Endometrial microvascular endothelial cells (primary cell): ENCODE data around the gene RASL10A. TPM values are rescaled to one million over a fixed set of nuclear protein-coding genes. Genes with fewer than 3 reads are reported as not detected.

Experiments used
- in situ Hi-C: cut with HindIII; loops from 2 replicates; pipeline ENCODE4 v1.10.0; 2017; ENCODE audit warnings: low sequenced_read_pairs, low pct_unique_long_range_greater_than_20kb; ENCODE audit errors: inconsistent ontology term
- total RNA-seq: library from RNA; depleted of rRNA; stranded (reverse); fragments of >200 nt; gene quantifications from one replicate; pipeline ENCODE4 v1.2.3, GENCODE V29; 2015; ENCODE audit errors: inconsistent ontology term

RASL10A gene
- total RNA-seq, 1 donor from 2014 or later, result not detected

DNA sequence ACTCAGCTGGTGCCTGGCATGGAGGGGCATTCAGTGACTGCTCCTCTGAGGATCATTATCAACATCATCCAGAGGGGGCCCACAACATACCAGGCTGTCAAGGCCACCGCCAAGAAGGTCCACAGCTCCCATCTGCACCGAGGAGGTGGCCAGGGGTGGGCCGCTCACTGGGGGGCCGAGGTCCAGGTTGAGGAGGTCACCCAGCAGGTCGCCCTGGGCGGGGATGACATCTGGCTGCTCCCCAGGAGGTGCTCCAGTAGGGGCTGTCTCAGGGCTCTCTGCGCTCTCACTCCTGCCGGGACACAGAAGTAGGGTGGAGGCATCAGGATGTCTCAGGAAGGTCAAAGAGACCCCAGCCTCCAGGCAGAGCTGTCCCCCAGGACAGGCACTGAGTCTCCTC lies 25.1 kb upstream of the RASL10A start:
- in situ Hi-C loops, result no loop called here

DNA sequence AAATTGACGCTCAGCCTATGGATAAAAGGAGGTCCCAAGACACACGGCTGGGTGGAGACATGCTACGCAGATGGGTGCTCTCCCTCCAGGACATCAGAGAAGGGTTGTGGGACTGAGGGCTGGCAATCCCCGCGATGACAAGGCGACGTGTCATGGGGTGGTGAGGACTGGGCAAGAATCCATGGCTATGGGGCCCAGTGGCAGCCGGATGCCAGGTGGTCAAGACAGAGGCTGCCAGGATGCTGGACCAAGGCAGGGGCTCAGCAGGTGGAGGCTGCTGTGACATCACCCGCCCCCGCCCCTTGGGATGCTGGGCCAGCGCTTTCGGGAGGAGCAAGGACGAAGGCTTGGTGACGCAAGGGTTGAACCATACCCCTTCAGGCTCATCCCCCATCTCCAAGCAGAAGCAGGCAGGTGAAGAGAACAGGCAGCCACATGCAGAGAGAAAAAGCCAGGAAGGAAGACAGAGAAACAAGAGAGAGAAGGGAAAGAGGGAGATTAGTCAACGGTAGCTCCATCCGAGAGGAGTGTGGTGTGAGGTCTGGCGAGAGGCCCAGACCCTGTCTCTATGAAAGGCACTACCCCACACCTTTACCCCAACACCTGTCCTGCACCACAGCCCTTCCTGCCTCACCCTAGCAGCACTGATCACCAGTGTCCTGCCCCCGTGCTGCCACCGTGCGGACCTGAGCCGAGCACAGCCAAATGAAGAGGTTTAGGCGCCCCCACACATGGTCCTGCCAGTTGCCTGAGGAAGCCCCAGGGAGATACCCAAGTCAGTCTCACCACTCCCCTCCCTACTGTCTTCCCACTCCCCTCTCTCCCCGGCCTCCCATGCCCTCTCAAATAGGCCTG lies 24.1 kb upstream of the RASL10A start:
- in situ Hi-C loops, result no loop called here

DNA sequence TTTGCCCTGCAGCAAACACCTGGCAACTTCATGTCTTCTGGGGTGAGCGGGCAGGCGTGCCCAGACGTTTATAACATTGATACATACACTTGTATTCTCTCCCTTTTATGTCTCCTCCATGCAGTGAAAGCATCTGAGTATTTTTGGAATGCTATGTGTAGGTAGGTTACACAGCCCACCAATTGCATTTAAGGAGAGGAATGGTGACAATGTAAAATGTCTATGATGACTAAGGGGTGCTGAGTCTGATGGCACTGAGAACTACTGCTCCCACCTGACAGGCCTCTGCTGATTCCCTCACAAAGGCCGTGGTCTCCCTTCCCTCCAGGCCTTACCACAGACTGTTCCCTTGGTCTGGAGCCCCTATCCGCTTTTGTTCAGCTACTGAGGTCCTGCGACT lies 22.9 kb upstream of the RASL10A start:
- in situ Hi-C loops, result no loop called here

DNA sequence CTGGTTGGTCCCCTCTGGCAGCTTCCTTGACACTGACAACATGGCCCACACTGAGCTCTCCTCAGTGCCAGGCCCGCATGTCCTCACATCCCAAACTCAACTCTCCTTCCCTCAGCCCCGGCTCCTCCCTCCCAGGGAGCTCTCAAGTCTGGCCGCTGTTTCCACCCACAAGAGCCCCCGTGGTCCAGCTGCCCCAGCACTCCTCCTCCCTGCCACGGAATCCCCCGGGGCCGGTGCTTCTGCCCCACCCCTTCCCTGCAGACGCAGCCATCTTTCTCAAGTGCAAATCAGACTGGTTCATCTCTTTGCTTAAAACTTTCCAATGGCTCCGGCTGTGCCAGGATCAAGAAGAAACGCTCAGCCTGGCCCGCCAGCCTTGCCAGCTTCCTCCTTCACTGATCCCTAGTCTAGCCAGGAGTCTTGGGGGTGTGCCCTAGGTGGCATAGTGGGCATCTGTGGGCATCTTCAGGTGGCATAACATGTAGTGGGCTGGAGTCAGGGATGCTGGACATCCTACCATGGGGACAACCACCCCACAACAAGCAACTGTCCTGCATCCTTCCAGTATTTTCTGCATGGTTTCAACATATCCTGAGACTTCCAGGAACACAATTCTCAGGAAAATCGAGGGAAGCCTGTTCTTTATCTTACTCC lies 22.3 kb upstream of the RASL10A start:
- in situ Hi-C loops, result no loop called here

DNA sequence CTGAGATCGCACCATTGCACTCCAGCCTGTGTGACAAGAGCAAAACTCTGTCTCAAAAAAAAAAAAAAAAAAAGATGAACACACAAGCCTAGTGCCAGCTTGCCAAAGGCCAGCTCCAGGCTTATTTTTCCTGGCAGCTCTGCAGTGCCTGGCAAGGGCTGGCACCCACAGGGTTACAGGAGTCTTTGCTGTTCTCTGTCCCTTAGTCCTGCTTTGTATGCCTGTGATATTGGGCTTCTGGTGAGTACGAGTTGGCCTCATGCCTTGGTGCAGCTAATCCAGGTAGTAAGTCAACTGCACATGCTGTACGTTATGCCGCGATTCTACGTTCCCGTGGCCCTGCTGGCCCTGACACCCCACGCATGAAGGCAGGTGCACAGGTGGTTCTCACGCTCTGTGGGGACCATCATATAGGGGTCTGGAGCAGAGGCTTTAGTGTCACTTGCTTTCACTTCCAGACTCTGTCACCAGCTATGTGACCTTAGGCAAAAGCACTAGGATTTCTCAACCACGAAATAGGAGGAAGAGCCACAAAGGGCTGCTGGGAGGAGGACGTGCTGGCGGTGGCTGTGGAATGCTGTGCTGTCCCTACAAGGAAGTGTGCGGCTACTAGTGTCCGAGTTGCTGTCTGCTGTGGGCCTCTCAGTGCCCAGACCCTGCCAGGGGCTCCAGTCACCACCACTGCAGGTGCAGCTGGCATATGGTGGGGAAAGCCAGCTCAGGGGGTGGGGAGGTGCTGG lies 21.4 kb upstream of the RASL10A start:
- in situ Hi-C loops, result no loop called here

DNA sequence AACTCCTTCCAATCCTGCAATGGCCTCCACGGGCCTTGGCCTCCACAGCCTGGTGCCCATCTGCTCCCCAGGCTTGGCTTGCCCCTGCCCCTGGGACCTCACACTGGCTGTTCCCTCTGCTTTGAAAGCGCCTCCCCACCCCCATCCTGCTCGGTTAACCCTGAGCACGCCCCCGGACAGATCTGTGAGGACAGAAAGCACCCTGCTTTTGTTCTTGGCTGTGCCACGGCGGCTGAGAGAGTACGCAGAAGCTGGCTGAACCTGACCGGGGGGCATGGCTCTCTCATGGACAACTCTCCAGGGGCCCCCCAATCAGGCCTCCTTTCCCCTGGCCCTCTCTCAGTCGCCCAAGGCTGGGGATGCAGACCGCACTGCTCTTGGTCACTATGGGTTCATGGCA lies 20.2 kb upstream of the RASL10A start:
- in situ Hi-C loops, result no loop called here

DNA sequence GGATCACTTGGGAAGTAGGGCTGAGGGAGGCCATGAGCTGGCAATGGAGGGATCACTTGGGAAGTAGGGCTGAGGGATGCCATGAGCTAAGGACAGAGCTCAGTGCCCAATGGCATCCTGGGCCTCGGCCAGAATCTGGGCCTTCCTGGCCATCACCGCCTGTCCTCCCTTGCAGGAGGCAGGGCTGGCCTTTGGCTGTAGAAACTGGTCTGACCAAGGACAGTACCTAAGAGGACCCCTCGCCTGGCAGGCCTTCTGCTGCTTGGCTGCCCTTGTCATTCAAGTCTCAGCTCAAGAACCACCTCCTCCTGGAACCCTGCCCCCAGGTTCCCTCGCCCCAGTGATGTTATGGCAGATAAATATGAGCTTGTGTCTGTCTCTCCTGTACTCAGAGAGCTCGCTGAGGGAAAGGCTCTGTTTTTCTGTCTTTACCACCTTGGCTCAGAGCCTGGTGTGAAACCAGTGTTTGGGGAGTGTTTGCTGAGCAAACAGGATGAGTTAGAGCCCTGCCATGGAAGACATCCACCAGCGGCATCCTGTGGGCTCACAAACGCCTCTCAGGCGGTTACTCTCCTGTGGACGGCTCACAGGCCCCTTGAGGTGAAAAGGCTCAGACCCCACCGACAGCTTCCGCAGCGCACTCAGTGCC lies 19.3 kb upstream of the RASL10A start:
- in situ Hi-C loops, result no loop called here

DNA sequence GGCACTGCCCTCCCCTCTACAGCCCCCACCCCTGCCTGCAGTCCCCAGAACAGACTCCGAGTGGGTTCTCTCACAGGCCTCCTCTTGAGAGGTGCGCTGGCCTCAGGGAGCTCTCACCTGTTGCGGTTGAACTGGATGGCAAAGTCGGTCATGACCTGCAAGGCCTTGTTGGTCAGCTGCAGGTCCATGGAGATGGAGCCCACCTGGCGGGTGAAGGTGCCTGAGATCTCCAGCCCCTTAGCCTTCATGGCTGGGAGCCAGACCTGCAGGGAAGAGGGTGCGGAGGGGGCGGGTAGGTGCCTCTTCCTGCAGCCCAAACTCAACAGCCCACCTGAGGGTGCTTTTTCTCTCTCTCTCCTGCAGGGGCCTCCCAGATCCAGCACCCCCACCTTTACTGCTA lies 18.7 kb upstream of the RASL10A start:
- in situ Hi-C loops, result no loop called here

DNA sequence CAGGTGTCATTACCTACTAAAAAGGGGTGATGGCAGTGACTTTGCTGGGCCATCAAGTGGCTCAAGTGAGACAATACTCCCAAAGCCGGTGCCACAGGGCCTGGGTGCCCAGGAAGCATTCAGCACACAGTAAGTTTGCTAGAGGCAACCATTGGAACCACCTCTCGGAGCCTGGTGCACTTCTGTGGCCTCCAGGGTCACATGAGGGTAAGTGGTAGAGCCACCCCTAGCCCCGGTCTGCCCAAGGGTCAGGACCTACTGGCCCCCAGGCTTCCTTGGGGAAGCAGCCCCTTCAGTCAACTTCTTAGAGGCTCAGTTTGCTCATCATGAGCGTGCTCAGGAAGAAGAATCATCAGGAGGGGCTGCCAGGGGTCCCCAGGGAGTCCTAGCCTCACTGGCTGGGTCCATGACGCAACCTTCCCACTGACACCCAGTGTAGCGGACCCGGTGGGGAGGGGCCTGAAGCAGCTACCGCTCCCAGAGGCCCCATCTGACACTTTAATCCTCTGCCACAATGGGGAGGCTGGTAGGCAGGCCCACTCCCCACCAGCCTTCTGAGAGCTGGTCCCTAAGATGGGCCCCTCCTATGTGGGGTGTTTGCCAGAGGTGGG lies 17.5 kb upstream of the RASL10A start:
- in situ Hi-C loops, result no loop called here

DNA sequence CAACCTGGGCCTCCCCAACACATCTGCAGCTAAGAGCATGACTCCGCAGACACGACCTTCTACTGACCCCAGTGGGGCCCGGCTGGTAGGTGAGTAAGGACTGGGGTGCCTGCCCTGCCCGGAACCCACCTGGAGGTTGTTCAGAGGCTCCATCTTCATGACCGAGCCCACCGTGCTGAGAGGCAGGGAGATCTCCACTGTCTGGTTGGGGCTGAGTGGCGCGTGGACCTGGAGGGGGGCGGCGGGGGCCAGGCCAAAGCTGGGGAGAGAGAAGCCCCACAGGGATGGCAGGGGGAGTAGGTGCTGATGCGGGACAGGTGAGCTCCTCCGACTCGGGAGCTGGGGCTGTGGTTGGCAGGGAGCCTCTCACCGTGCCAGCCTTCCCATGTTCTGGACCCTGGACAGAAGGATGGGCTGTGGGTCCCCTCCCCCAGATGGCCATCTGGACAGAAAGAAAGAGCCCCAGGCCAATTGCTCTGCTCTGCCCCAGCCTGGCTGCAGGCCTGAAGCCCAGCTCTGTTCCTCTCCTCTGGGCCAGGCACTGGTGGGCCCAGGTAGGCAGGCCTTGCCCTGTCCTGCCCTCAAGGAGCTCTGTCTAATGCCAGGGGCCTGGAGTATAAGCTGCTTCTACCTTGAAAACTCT lies 16.3 kb upstream of the RASL10A start:
- in situ Hi-C loops, result no loop called here

DNA sequence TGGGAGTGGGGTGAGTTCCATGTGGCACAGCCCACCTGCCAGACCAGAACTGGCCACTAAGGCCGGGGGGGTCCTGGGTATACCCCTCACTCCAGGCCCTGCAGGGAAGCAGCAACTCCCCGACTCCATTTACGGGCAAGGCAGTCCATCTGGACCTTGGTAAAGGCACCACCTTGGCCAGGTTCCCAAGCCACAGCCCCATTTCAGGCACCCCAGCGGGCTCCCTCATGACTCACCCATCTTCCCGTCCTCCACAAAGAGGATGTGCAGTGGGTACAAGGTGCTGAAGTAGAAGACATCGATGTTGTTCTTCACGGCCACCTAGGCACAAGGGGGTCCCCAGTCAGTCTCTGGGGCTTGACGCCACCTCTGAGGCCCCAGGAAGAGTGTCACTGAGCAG lies 15.7 kb upstream of the RASL10A start:
- in situ Hi-C loops, result no loop called here

DNA sequence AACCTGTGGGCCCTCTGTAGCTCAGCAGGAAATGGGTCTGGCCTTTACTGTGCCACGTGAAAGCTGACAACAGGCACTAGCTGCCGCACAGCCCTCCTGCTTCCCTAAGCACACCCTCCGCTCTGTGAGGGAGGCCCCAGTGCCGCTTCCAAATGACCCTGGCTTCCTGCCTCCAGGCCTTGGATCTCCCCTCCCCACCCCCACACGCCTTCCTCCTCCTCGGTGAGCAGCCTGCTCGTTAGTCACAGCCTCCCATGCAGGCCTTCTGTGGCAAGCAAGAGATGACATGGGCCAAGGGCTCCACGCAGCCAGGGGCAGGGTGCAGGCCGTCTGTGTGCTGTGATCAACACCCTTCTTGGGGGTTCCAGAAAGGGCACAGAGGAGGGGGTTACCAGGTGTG lies 15.3 kb upstream of the RASL10A start:
- in situ Hi-C loops, result no loop called here

DNA sequence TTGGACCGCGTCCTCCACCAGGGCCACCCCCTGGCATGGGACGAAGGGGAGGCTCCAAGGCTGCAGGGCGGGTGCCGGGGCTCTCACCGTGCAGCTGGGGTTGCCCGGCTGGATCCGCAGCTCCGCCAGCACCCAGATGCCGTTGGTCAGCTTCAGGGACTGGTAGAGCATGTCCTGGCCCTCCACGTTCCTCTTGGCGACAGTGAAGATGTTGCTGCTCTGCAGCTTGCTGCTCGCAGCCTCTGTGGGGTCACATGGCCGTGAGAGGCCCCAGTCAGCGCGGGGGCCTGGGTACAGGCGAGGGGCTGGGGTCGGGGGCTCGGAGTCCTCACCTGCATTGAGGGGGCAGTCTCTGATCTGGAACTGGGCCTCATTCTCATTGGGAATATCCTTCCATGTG lies 14.8 kb upstream of the RASL10A start:
- in situ Hi-C loops, result no loop called here

DNA sequence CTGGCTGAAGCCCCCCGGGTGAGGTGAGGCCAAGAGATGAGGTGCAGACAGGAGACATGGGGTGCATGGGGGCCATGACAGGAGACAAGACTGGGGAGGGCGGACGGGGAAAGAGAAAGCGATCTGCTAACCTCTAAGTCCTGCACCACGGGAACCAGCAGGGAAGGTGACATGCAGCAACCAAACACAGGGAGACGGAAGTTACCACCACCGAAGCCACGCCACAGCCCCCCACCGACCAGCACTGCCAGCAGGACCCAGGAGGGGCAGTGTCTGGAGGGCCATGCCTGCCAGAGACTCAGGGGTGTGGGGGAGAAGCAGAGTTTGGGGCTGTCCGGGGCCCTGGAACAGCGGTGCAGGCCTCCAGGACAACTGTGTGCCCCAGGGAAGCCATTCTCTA lies 14.1 kb upstream of the RASL10A start:
- in situ Hi-C loops, result no loop called here

DNA sequence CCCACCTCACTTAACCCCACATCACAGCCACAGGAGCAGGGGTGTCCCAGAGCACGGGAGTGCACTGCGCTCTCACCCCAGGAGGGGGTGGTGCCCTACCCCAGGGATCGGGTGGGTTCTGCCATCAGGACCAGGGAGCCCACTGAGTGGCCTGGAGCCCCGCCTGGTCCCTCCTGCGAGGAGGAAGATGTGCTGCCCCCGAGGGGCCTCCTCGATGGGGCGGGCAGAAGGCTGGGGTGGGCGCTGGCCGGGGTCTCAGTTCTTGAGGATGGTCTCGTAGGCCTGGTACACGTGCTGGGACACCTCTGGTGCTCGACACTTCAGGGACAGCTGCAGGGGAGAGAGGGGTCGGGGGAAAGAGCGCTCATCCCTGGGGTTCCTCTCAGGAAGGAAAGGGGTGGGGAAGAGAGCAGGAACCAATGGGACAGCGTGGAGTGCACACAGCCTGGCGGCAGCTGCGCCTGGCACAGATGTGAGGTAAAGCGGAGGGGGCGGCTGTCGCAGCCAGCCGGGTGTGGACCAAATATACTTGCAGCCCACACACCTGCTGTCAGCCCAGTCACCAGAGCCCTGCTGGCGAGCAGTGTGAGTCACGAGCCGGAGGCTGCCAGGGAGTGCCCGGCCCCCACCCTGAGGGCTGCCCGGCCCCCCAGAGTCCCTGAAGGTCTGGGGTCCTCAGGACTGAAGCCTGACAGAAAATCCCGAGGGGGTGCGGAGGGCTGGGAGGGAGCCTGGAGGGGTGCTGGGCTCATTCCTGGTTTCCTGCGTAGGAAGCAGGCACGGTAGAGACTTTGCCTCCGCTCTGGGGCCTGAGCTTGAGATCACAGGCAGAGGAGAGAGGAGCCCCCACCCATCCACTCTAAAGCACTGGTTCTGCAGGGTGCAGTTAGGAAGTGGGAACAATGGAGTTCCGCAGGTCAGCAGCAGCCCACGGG lies 13.3 kb upstream of the RASL10A start:
- in situ Hi-C loops, result no loop called here

DNA sequence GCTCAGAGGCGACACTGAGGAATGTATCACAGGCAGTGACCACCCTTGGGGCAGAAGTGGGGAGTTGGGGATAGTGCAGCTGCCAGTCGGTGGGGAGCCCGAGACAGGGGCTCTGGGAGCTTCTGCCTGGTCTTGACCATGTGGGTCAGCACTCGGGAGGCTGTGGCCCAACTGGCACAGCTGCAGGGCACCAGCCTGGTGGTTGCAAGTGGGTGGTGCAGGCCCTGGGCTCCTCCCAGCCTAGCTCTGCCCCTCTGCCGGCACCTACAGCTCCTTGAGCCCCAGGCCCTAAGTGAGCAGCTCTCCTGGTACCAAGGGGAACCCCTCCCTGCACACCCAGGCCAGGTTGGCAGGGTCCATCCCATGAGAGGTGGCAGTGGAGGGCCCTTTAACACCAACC lies 12.6 kb upstream of the RASL10A start:
- in situ Hi-C loops, result no loop called here

DNA sequence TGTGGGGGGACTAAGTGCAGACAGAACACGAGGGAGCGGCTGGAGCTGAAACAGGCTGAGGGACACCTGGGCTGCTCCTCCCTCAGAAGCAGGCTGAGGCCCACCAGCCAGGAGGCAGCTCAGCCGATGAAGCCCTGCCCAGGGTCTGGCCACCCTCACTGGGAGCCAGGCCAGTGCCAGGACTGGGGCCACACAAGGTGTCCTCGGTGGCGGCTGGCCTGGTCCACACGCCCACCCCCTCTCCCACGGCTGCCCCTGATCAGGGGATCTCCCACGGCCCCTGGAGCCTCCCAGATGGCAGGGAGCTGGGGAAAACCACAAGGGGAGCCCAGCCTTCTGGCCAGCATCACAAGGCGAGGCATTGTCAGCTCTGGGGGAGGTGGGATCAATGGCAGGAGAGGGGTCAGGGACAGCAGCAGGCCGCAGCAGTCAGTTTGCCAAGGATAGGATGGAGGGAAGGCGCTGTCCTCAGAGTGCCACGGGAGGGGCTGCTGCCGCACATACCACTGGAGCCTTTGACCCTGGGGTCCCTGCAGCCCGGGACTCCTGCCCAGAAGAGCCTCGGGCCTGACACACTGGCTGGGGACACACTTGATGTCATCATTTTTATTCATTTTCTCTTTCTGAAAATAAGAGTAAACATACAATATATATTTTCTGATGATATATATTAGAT lies 11.7 kb upstream of the RASL10A start:
- in situ Hi-C loops, result no loop called here
